Ovary (tissue), 9 donors: Measurements from ENCODE around the gene GPC6. TPM values are rescaled to one million over a fixed set of nuclear protein-coding genes. Genes with fewer than 3 reads are reported as not detected.

Experiments
- DNase-seq, 5 donors: peaks; one replicate each; pipeline ENCODE4 v3.0.0-alpha.2; 2019 to 2020
- H3K27ac ChIP-seq, 2 donors: fragments of 200-600 bp; one replicate each; pipeline versions ENCODE4 v1.5.1 to v1.8.0; 2019 to 2022
- H3K27me3 ChIP-seq: fragments of 200-600 bp; one replicate; pipeline ENCODE4 v1.8.0; 2022
- H3K36me3 ChIP-seq: fragments of 200-600 bp; sonication (generic); one replicate; pipeline ENCODE4 v1.5.1; 2019
- H3K4me1 ChIP-seq: one replicate; pipeline ENCODE4 v1.8.1; 2013; ENCODE audit warnings: mild to moderate bottlenecking, moderate library complexity; ENCODE audit not compliant: insufficient read depth
- H3K4me3 ChIP-seq: fragments of 200-600 bp; sonication (generic); one replicate; pipeline ENCODE4 v1.5.1; 2017
- H3K9me3 ChIP-seq, 2 donors: fragments of 200-600 bp in 1 of 2; sonication (generic) in 1 of 2; one replicate each; pipeline versions ENCODE4 v1.5.1 to v1.8.1; 2013 to 2019; ENCODE audit warnings: mild to moderate bottlenecking in 1 of 2, moderate library complexity in 1 of 2
- CTCF ChIP-seq, 3 donors: fragments of 450-650 bp in 2 of 3; fragments of 200-600 bp in 1 of 3; IDR thresholded peaks; one replicate each; pipeline versions ENCODE4 v1.5.1 to v1.8.0; 2016 to 2022; ENCODE audit warnings: antibody characterized with exemption in 3 of 3, mild to moderate bottlenecking in 1 of 3
- EP300 ChIP-seq: sonication (generic); formaldehyde crosslinking; IDR thresholded peaks from one replicate; pipeline ENCODE4 v1.6.1; 2017; ENCODE audit warnings: antibody characterized with exemption
- POLR2A ChIP-seq: fragments of 450-650 bp; IDR thresholded peaks from one replicate; pipeline ENCODE4 v1.6.1; 2017; ENCODE audit warnings: antibody characterized with exemption, mild to moderate bottlenecking, moderate library complexity
- WGBS, 3 donors: extraction: QIAGEN DNeasy Blood & Tissue Kit in 1 of 3; methylation state at CpG; one replicate each; pipeline versions ENCODE4 v1.1.5 to v1.1.7; 2013 to 2017; 5-methylcytosine and 5-hydroxymethylcytosine counted together
- intact Hi-C, 4 donors: fragments of 100-400 bp; cut with DNase I; formaldehyde crosslinking; loops; one replicate each; pipeline versions ENCODE4 v1.11.0 to v1.15.1; 2022 to 2023
- polyA plus RNA-seq, 2 donors: library from polyadenylated mRNA; stranded (reverse); fragments of 200-250 nt in 1 of 2; fragments of 350-450 nt in 1 of 2; fragmentation: Illumina TruSeq in 1 of 2; extraction: RNeasy Lipid Tissue Mini Kit (QIAGEN cat#74804) in 1 of 2; gene quantifications; one replicate each; pipeline ENCODE4 v1.2.3, GENCODE V29; 2013 to 2014
- total RNA-seq, 7 donors: library from RNA; depleted of rRNA in 2 of 7; stranded (reverse); fragments of >200 nt in 2 of 7; fragmentation: NEBNext Ultra II Directional in 3 of 7; extraction: Animal tissue kit (Norgen Biotek cat#: 25700) in 3 of 7; gene quantifications; one replicate each; pipeline versions ENCODE4 v1.1.0 to v1.2.4, GENCODE V29; 2016 to 2023
- donor health status: DM: no; HTN: no; CAD: no; lungs with moderate emphysema.
- donor health status: DM: no; HTN: no; CAD: no.
- donor health status: Bipolar disorder and iron deficiency.
- donor health status: DM: yes; HTN: yes; CAD: no.
- donor health status: DM: no; HTN: no; CAD: no.
- donor health status: DM: yes; HTN: yes; CAD: no.

The GPC6 gene
- total and polyA plus RNA-seq, 9 donors: 4.3 to 22.3 (median 17.9) TPM

GRCh38 chr13:93926425-93926824 lies 699.8 kb downstream of the GPC6 start:
- intact Hi-C loops: no loop called here
- Histone ChIP-seq H3K4me3 (no peak overlapping the region), H3K4me1 (no peaks in the 10 kb centered on the region), H3K27ac (no peak overlapping the region), H3K36me3 (no peaks in the 10 kb centered on the region), H3K9me3 (no peaks in the 10 kb centered on the region), H3K27me3 (no peaks in the 10 kb centered on the region)
- TF ChIP-seq POLR2A: no peak
- 44 to 68% (median 50%) methylated on average over 1 of the region's 1 CpG for WGBS, 3 donors
- no peak for DNase-seq

GRCh38 chr13:93927431-93927830 lies 700.8 kb downstream of the GPC6 start:
- Histone ChIP-seq H3K4me3 (no peak overlapping the region), H3K27me3 (no peaks in the 10 kb centered on the region), H3K27ac (no peak overlapping the region), H3K36me3 (no peaks in the 10 kb centered on the region), H3K4me1 (no peaks in the 10 kb centered on the region), H3K9me3 (no peaks in the 10 kb centered on the region)
- 25 to 46% (median 26%) methylated on average over 1 of the region's 1 CpG for WGBS, 3 donors
- TF ChIP-seq CTCF (IDR thresholded peaks at IDR 0.05) (no peak), EP300 (no peak), POLR2A (no peak)
- intact Hi-C loops: no loop called here
- DNase-seq: no peak

- TF ChIP-seq POLR2A: no peak
- H3K36me3 ChIP-seq: no peaks in the 10 kb centered on the region
- intact Hi-C loops: no loop called here
- H3K27ac ChIP-seq: no peak overlapping the region
- H3K9me3 ChIP-seq: no peaks in the 10 kb centered on the region
- DNase-seq: no peak
- no peak overlapping the region for H3K4me3 ChIP-seq
- no peaks in the 10 kb centered on the region for H3K27me3 ChIP-seq
- 95 to 98% (median 97%) methylated on average over 3 of the region's 3 CpGs for WGBS, 3 donors
- no peaks in the 10 kb centered on the region for H3K4me1 ChIP-seq
Measured at GRCh38 chr13:93932901-93933300, 706.3 kb downstream of the GPC6 start.

- Histone ChIP-seq H3K4me3 (no peak overlapping the region), H3K27ac (no peak overlapping the region), H3K4me1 (no peaks in the 10 kb centered on the region), H3K36me3 (no peaks in the 10 kb centered on the region), H3K9me3 (no peaks in the 10 kb centered on the region), H3K27me3 (no peaks in the 10 kb centered on the region)
- no peak for TF ChIP-seq EP300
- intact Hi-C loops: no loop called here
- no peak for DNase-seq
- 89 to 95% (median 94%) methylated on average over 4 of the region's 4 CpGs for WGBS, 3 donors
Measured at GRCh38 chr13:93936901-93937300, 710.3 kb downstream of the GPC6 start.

GRCh38 chr13:93941444-93941843 lies 714.8 kb downstream of the GPC6 start:
- no peaks in the 10 kb centered on the region for H3K27me3 ChIP-seq
- 47 to 56% (median 49%) methylated on average over 2 of the region's 2 CpGs for WGBS, 3 donors
- no peaks in the 10 kb centered on the region for H3K4me1 ChIP-seq
- intact Hi-C loops: no loop called here
- DNase-seq: no peak
- no peak for TF ChIP-seq CTCF (IDR thresholded peaks at IDR 0.05)
- TF ChIP-seq POLR2A: no peak
- TF ChIP-seq EP300: no peak
- no peaks in the 10 kb centered on the region for H3K9me3 ChIP-seq
- H3K4me3 ChIP-seq: no peak overlapping the region
- no peaks in the 10 kb centered on the region for H3K36me3 ChIP-seq
- no peak overlapping the region for H3K27ac ChIP-seq

GRCh38 chr13:93942016-93942415 lies 715.4 kb downstream of the GPC6 start:
- TF ChIP-seq CTCF (IDR thresholded peaks at IDR 0.05) (no peak), POLR2A (no peak)
- WGBS, 3 donors: 94 to 97% (median 95%) methylated on average over 3 of the region's 3 CpGs
- intact Hi-C loops: no loop called here
- no peak for DNase-seq
- Histone ChIP-seq H3K36me3 (no peaks in the 10 kb centered on the region), H3K4me1 (no peaks in the 10 kb centered on the region), H3K9me3 (no peaks in the 10 kb centered on the region), H3K27me3 (no peaks in the 10 kb centered on the region), H3K27ac (no peak overlapping the region), H3K4me3 (no peak overlapping the region)
